Measurements from ENCODE around the gene HSD17B8. TPM values are rescaled to one million over a fixed set of nuclear protein-coding genes. Genes with fewer than 3 reads are reported as not detected.

Gene HSD17B8
- total RNA-seq, 1 experiment from 2014 or later, result 4.2 TPM

- H3K4me2 ChIP-seq (ENCODE audit: low read length), result no peak overlapping the region
- H3K4me1 ChIP-seq (ENCODE audit: insufficient read depth, low read length), result no peaks in the 10 kb centered on the region
- H3K79me2 ChIP-seq (ENCODE audit: low read length), result 0 out of 2 replicates have a peak, but pooled peaks cover 5% of the 10 kb centered on the region
- no peak overlapping the region for H3K4me3 ChIP-seq (ENCODE audit: low read length)
- peaks cover 27% of the 10 kb centered on the region for H3K36me3 ChIP-seq (ENCODE audit: low read depth, low read length)
- no peak overlapping the region for H3K9ac ChIP-seq (ENCODE audit: low read length)
- intact Hi-C loops (cut with micrococcal nuclease), result no loop called here
- H2AFZ ChIP-seq (ENCODE audit: low read length), result no peak overlapping the region
- DNase-seq, result no peak
- POLR2A ChIA-PET (ENCODE audit: unreplicated experiment), result no interaction called here
- no peaks in the 10 kb centered on the region for H3F3A ChIP-seq (ENCODE audit: low read length, unreplicated experiment)
- CTCF ChIA-PET, result no interaction called here
- no peaks in the 10 kb centered on the region for H3K9me3 ChIP-seq (ENCODE audit: low read length)
- ATAC-seq, result no peak
- BruUV-seq (replicated peaks), result no TSS peak
- TF ChIP-seq CTCF (conservative IDR thresholded peaks at IDR 0.05; ENCODE audit: low read depth, low read length), result no peak
- no peak for TF ChIP-seq EZH2 (IDR thresholded peaks at IDR 0.05; ENCODE audit: low read length, unreplicated experiment)
- TF ChIP-seq EZH2phosphoT487 (IDR thresholded peaks at IDR 0.05; ENCODE audit: borderline replicate concordance, low read length), result no peak
- H3K27ac ChIP-seq (ENCODE audit: low read length), result no peak overlapping the region
- no peaks in the 10 kb centered on the region for H4K20me1 ChIP-seq (ENCODE audit: low read length)
- H3K9me2 ChIP-seq (replicated peaks; ENCODE audit: low read length), result no peaks in the 10 kb centered on the region
- H3K27me3 ChIP-seq (ENCODE audit: low read length), result no peaks in the 10 kb centered on the region
Observed at GRCh38 chr6:33192671-33193602, 11.5 kb upstream of the HSD17B8 start.

GRCh38 chr6:33193619-33194018, 10.8 kb upstream of the HSD17B8 start:
- Histone ChIP-seq H3K79me2 (ENCODE audit: low read length) (peaks cover 11% of the 10 kb centered on the region), H3K36me3 (ENCODE audit: low read depth, low read length) (peaks cover 27% of the 10 kb centered on the region), H3K9me3 (ENCODE audit: low read length) (no peaks in the 10 kb centered on the region), H4K20me1 (ENCODE audit: low read length) (peaks cover 5% of the 10 kb centered on the region; the same call in 1 of the 2 replicates), H3K9ac (ENCODE audit: low read length) (no peak overlapping the region), H3K4me1 (ENCODE audit: insufficient read depth, low read length) (0 out of 2 replicates have a peak, but pooled peaks cover 5% of the 10 kb centered on the region), H3K4me3 (ENCODE audit: low read length) (no peak overlapping the region), H3K4me2 (ENCODE audit: low read length) (no peak overlapping the region), H3K27me3 (ENCODE audit: low read length) (no peaks in the 10 kb centered on the region), H3K9me2 (replicated peaks; ENCODE audit: low read length) (no peaks in the 10 kb centered on the region), H3F3A (ENCODE audit: low read length, unreplicated experiment) (no peaks in the 10 kb centered on the region), H3K27ac (ENCODE audit: low read length) (no peak overlapping the region), H2AFZ (ENCODE audit: low read length) (no peak overlapping the region)
- BruUV-seq (replicated peaks), result TSS peak; percentile 7
- POLR2A ChIA-PET (ENCODE audit: unreplicated experiment), result no interaction called here
- ATAC-seq, result no peak
- CTCF ChIA-PET, result no interaction called here
- intact Hi-C loops (cut with micrococcal nuclease), result no loop called here
- no peak for DNase-seq
- TF ChIP-seq EZH2 (IDR thresholded peaks at IDR 0.05; ENCODE audit: low read length, unreplicated experiment), result no peak
- TF ChIP-seq EZH2phosphoT487 (IDR thresholded peaks at IDR 0.05; ENCODE audit: borderline replicate concordance, low read length), result no peak
- no peak for TF ChIP-seq CTCF (conservative IDR thresholded peaks at IDR 0.05; ENCODE audit: low read depth, low read length)

- intact Hi-C loops (cut with micrococcal nuclease), result no loop called here
- no peak overlapping the region for H3K9ac ChIP-seq (ENCODE audit: low read length)
- H3F3A ChIP-seq (ENCODE audit: low read length, unreplicated experiment), result no peaks in the 10 kb centered on the region
- peaks cover 27% of the 10 kb centered on the region for H3K36me3 ChIP-seq (ENCODE audit: low read depth, low read length)
- no peaks in the 10 kb centered on the region for H3K9me3 ChIP-seq (ENCODE audit: low read length)
- H3K27me3 ChIP-seq (ENCODE audit: low read length), result no peaks in the 10 kb centered on the region
- H3K9me2 ChIP-seq (replicated peaks; ENCODE audit: low read length), result no peaks in the 10 kb centered on the region
- no TSS peak for BruUV-seq (replicated peaks)
- H4K20me1 ChIP-seq (ENCODE audit: low read length), result peaks cover 5% of the 10 kb centered on the region; the same call in 1 of the 2 replicates
- ATAC-seq (no peak), DNase-seq (no peak)
- ChIA-PET CTCF (no interaction called here), POLR2A (ENCODE audit: unreplicated experiment) (no interaction called here)
- H3K27ac ChIP-seq (ENCODE audit: low read length), result no peak overlapping the region
- no peak overlapping the region for H2AFZ ChIP-seq (ENCODE audit: low read length)
- no peak overlapping the region for H3K4me2 ChIP-seq (ENCODE audit: low read length)
- no peak for TF ChIP-seq CTCF (conservative IDR thresholded peaks at IDR 0.05; ENCODE audit: low read depth, low read length)
- no peak for TF ChIP-seq EZH2 (IDR thresholded peaks at IDR 0.05; ENCODE audit: low read length, unreplicated experiment)
- no peak for TF ChIP-seq EZH2phosphoT487 (IDR thresholded peaks at IDR 0.05; ENCODE audit: borderline replicate concordance, low read length)
- H3K4me3 ChIP-seq (ENCODE audit: low read length), result no peak overlapping the region
- peaks cover 19% of the 10 kb centered on the region for H3K79me2 ChIP-seq (ENCODE audit: low read length)
- H3K4me1 ChIP-seq (ENCODE audit: insufficient read depth, low read length), result 0 out of 2 replicates have a peak, but pooled peaks cover 5% of the 10 kb centered on the region
Observed at GRCh38 chr6:33194431-33194979, 9.9 kb upstream of the HSD17B8 start.

All from PC-3 (cell line).